Ishikawa (cell line): Measurements from ENCODE around the gene WDR18.

ENCODE experiments used
- CEBPB ChIP-seq: IDR thresholded peaks from 2 replicates; pipeline ENCODE4 v1.6.1; 2012
- CREB1 ChIP-seq: IDR thresholded peaks from 2 replicates; pipeline ENCODE4 v1.6.1; 2012; ENCODE audit warnings: low read depth
- EGR1 ChIP-seq: IDR thresholded peaks from 2 replicates; pipeline ENCODE4 v1.6.1; 2012
- EP300 ChIP-seq: IDR thresholded peaks from 2 replicates; pipeline ENCODE4 v1.6.1; 2012; ENCODE audit warnings: borderline replicate concordance
- FOXM1 ChIP-seq: IDR thresholded peaks from 2 replicates; pipeline ENCODE4 v1.6.1; 2012; ENCODE audit warnings: low read depth, borderline replicate concordance
- MAX ChIP-seq: IDR thresholded peaks from 2 replicates; pipeline ENCODE4 v1.6.1; 2012
- NFIC ChIP-seq: IDR thresholded peaks from 2 replicates; pipeline ENCODE4 v1.6.1; 2012
- RAD21 ChIP-seq: IDR thresholded peaks from 2 replicates; pipeline ENCODE4 v1.6.1; 2012; ENCODE audit warnings: low read depth
- REST ChIP-seq: IDR thresholded peaks from 2 replicates; pipeline ENCODE4 v1.6.1; 2012; ENCODE audit warnings: low read depth, mild to moderate bottlenecking
- TAF1 ChIP-seq: IDR thresholded peaks from 2 replicates; pipeline ENCODE4 v1.6.1; 2012; ENCODE audit warnings: low read depth, mild to moderate bottlenecking
- TCF12 ChIP-seq: IDR thresholded peaks from 2 replicates; pipeline ENCODE4 v1.6.1; 2012; ENCODE audit warnings: low read depth
- TEAD4 ChIP-seq: IDR thresholded peaks from 2 replicates; pipeline ENCODE4 v1.6.1; 2012
- YY1 ChIP-seq: IDR thresholded peaks from 2 replicates; pipeline ENCODE4 v1.6.1; 2012; ENCODE audit warnings: low read depth
- ZBTB7A ChIP-seq: IDR thresholded peaks from 2 replicates; pipeline ENCODE4 v1.6.1; 2012; ENCODE audit warnings: low read depth
- TF ChIP-seq, protein P1 (sequence below): IDR thresholded peaks from 2 replicates; pipeline ENCODE4 v1.6.1; 2012

WDR18 gene

DNA sequence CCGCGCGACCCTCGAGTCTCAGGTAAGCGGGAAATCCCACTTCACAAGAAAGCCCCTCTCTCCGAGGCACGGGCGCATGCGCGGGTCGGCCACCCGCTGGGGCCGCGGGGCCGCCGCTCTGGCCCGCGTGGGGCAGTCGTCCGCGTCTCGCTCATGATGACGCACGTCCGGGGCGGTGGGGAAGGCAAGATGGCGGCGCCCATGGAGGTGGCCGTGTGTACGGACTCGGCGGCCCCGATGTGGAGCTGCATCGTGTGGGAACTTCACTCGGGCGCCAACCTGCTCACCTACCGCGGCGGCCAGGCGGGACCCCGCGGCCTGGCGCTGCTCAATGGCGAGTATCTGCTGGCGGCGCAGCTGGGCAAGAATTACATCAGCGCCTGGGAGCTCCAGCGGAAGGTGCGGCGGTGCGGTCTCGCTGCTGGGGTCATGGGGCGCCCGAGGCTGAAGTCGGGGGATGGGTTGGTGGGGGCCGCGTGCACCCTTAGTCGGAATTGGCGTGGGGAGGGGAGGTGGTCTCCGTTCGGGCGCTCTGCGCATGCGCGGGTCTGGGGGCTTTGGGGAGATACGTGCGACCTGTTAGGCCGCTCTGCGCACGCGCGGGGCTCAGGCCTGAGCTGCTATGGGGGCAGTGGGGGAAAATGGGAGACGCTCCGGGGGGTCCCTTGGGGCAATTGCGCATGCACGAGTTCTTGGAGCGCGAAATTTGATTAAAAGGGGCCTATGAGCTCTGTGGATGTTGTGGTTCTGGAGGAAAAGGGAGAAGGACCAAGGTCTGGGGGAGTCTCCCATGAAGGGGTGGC is at the start of gene WDR18:
WDR18 (plus strand) TSS at position 181 of the 803 bp plus-strand sequence; CDS start at position 190, 9 bp downstream.
- TF ChIP-seq TAF1 (peak; percentile 77), RAD21 (no peak), EGR1 (0 out of 2 replicates have a peak, but pooled peaks have one; percentile 41), TEAD4 (0 out of 2 replicates have a peak, but pooled peaks have one; percentile 20), NFIC (0 out of 2 replicates have a peak, but pooled peaks have one; percentile 22), REST (no peak), FOXM1 (no peak), TCF12 (peak; percentile 53; the same call in 1 of the 2 replicates), ZBTB7A (peak; percentile 41; the same call in 1 of the 2 replicates), EP300 (no peak), CEBPB (no peak), YY1 (peak; percentile 99), CREB1 (peak; percentile 93), MAX (peak; percentile 93)
- TF ChIP-seq, protein P1, sequence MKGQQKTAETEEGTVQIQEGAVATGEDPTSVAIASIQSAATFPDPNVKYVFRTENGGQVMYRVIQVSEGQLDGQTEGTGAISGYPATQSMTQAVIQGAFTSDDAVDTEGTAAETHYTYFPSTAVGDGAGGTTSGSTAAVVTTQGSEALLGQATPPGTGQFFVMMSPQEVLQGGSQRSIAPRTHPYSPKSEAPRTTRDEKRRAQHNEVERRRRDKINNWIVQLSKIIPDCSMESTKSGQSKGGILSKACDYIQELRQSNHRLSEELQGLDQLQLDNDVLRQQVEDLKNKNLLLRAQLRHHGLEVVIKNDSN = peak; percentile 72

DNA sequence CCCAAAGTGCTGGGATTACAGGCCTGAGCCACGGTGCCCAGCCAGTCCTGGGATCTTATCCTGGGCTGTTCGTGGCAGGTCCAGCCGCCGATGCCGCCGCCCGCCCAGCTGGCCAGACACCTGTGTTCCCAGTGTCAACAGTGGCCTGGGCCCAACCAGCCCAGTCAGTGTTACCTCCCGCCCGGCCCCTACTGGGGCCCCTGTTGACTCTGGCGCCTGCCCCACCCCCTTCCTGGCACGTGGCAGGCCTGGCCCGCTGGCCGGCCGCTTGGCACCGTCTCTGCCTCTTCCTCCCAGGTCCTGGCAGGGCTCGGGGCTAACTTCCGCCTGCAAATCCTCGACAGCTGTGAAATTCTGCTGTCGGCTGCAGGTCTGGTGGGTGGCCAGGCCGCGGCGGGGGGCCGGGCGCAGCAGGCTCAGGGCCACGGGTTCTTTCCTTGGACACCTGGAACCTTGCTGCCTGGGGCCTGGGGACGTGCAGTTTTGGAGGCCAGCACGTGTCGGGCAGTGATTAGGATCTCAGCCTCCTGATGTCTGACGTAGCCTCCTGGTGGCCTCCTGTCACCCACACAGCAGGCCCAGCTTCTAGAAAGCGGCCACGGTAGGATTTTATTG is 49.2 kb upstream of the WDR18 start:
- TF ChIP-seq CREB1 (peak; percentile 47; the same call in 1 of the 2 replicates), REST (no peak), EGR1 (peak; percentile 24; the same call in 1 of the 2 replicates), ZBTB7A (peak; percentile 58), RAD21 (peak; percentile 23; the same call in 1 of the 2 replicates), EP300 (peak; percentile 94), YY1 (no peak), NFIC (peak; percentile 100), TAF1 (no peak), FOXM1 (peak; percentile 88), TCF12 (peak; percentile 100), TEAD4 (peak; percentile 89), MAX (peak; percentile 96), CEBPB (0 out of 2 replicates have a peak, but pooled peaks have one; percentile 19)
- TF ChIP-seq, protein P1 = peak; percentile 80

DNA sequence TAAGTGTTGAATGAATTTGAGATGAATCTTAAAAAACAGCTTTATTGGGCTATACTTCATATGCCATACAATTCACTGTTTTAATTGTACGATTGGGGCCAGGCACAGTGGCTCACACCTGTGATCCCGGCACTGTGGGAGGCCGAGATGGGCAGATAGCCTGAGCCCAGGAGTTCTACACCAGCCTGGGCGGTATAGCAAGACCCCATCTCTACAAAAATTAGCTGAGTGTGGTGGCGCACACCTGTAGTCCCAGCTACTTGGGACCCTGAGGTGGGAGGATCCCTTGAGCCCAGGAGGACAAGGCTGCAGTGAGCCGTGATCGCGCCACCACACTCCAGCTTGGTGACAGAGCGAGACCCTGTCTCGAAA is 48.0 kb upstream of the WDR18 start:
- TF ChIP-seq CEBPB = no peak

GRCh38 chr19:937259-937694 is 46.9 kb upstream of the WDR18 start:
- no peak for TF ChIP-seq YY1

DNA sequence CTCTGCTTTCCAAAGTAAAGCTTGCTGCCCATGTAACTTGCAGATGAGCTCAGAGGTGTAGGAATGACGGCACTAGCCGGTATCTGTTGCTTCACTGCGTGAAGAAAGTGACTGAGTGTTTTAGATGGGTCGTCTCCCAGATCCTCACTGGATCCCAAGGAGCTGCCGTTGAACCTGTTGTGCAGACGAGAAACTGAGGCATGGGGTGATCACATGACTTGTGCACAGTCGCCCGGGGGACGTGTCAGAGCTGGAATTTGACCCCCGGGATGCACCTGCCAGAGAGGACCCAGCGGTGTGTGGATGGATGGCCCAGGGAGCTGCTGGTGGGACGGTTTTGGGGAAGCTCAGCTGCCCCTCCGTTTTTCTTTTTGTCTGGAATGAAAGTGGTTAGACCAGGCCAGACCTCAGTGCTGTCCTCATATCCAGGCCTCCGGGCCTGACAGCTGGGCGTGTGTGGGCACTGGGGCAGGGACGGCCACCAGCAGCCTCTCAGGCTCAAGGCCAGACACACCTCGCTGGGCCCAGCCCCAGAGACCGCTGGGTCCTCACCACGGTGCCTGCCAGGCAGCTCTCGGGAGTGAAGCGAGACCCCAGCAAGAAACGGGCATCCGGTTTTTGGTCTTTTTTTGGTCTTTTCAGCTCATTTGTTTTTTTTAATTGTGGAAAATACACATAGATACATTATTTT is 45.8 kb upstream of the WDR18 start:
- no peak for TF ChIP-seq ZBTB7A
- TF ChIP-seq, protein P1 = peak; percentile 35
